Adrenal gland (tissue), 12 donors: ENCODE data around the gene ITPR1. TPM values are rescaled to one million over a fixed set of nuclear protein-coding genes. Genes with fewer than 3 reads are reported as not detected.

Experiments used
- DNase-seq, 7 donors: peaks; one replicate each; pipeline ENCODE4 v3.0.0-alpha.2; 2019 to 2020
- H3K27ac ChIP-seq, 5 donors: fragments of 200-600 bp; sonication (generic) in 4 of 5; 1 replicate in 3 of 5; 2 replicates in 2 of 5; pipeline versions ENCODE4 v1.5.1 to v1.8.0; 2016 to 2020; ENCODE audit warnings: mild to moderate bottlenecking in 1 of 5
- H3K27me3 ChIP-seq: fragments of 200-600 bp; 2 replicates; pipeline ENCODE4 v1.8.0; 2021
- H3K36me3 ChIP-seq, 2 donors: fragments of 200-600 bp; replicated peaks in 1 of 2; 1 replicate in 1 of 2; 2 replicates in 1 of 2; pipeline versions ENCODE4 v1.5.1 to v1.8.0; 2018 to 2022
- H3K4me1 ChIP-seq, 2 donors: fragments of 200-600 bp; replicated peaks in 1 of 2; 1 replicate in 1 of 2; 2 replicates in 1 of 2; pipeline versions ENCODE4 v1.5.1 to v1.8.0; 2018 to 2021
- H3K4me3 ChIP-seq, 4 donors: fragments of 200-600 bp; sonication (generic) in 3 of 4; one replicate each; pipeline ENCODE4 v1.5.1; 2016 to 2018
- H3K9me3 ChIP-seq, 3 donors: fragments of 200-600 bp; sonication (generic) in 1 of 3; replicated peaks in 1 of 3; 1 replicate in 2 of 3; 2 replicates in 1 of 3; pipeline versions ENCODE4 v1.5.1 to v1.8.0; 2016 to 2021
- POLR2A ChIP-seq, 2 donors: fragments of 450-650 bp; IDR thresholded peaks; one replicate each; pipeline ENCODE4 v1.6.1; 2017; ENCODE audit warnings: antibody characterized with exemption in 2 of 2, mild to moderate bottlenecking in 2 of 2, moderate library complexity in 1 of 2
- WGBS, 4 donors: extraction: QIAGEN DNeasy Blood & Tissue Kit in 2 of 4; methylation state at CpG; one replicate each; pipeline versions ENCODE4 v1.1.5 to v1.1.7; 2013 to 2017; 5-methylcytosine and 5-hydroxymethylcytosine counted together
- intact Hi-C, 2 donors: fragments of 100-400 bp; cut with DNase I; formaldehyde crosslinking; loops; one replicate each; pipeline versions ENCODE4 v1.14.1 to v1.15.0; 2022 to 2023
- polyA plus RNA-seq, 3 donors: library from polyadenylated mRNA; stranded (reverse); fragments of 200-250 nt in 2 of 3; fragments of 350-450 nt in 1 of 3; fragmentation: Illumina TruSeq in 1 of 3; extraction: RNeasy Lipid Tissue Mini Kit (QIAGEN cat#74804) in 1 of 3; gene quantifications; one replicate each; pipeline ENCODE4 v1.2.3, GENCODE V29; 2013 to 2014
- total RNA-seq, 9 donors: library from RNA; depleted of rRNA in 4 of 9; stranded (reverse); fragments of >200 nt in 4 of 9; fragments of 120-200 nt in 1 of 9; fragmentation: NEBNext Ultra II Directional in 1 of 9; extraction: Animal tissue kit (Norgen Biotek cat#: 25700) in 1 of 9; gene quantifications; one replicate each; pipeline versions ENCODE4 v1.1.0 to v1.2.4, GENCODE V29; 2013 to 2023
- TF ChIP-seq, protein P1 (sequence below), 6 experiments: fragments of 450-650 bp in 4 of 6; fragments of 200-600 bp in 2 of 6; sonication (generic) in 1 of 6; IDR thresholded peaks; 1 replicate in 5 of 6; 2 replicates in 1 of 6; pipeline versions ENCODE4 v1.5.1 to v1.8.0; 2016 to 2021; ENCODE audit warnings: antibody characterized with exemption in 6 of 6, mild to moderate bottlenecking in 2 of 6, moderate library complexity in 1 of 6
- donor health status: healthy with polysubstance abuse.
- donor health status: Bipolar disorder and iron deficiency.
- donor health status: DM: yes; HTN: yes; CAD: no.
- donor health status: DM: no; HTN: no; CAD: no.
- donor health status: DM: no; HTN: no; CAD: no.
- donor health status: DM: yes; HTN: yes; CAD: no.

Gene ITPR1
- total and polyA plus RNA-seq, 12 donors: 21.6 to 198 (median 76.6) TPM

- no peak for TF ChIP-seq POLR2A (IDR thresholded peaks at IDR 0.05)
- TF ChIP-seq, protein P1, sequence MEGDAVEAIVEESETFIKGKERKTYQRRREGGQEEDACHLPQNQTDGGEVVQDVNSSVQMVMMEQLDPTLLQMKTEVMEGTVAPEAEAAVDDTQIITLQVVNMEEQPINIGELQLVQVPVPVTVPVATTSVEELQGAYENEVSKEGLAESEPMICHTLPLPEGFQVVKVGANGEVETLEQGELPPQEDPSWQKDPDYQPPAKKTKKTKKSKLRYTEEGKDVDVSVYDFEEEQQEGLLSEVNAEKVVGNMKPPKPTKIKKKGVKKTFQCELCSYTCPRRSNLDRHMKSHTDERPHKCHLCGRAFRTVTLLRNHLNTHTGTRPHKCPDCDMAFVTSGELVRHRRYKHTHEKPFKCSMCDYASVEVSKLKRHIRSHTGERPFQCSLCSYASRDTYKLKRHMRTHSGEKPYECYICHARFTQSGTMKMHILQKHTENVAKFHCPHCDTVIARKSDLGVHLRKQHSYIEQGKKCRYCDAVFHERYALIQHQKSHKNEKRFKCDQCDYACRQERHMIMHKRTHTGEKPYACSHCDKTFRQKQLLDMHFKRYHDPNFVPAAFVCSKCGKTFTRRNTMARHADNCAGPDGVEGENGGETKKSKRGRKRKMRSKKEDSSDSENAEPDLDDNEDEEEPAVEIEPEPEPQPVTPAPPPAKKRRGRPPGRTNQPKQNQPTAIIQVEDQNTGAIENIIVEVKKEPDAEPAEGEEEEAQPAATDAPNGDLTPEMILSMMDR (IDR thresholded peaks at IDR 0.05): no peak
- DNase-seq: peak in 1 of 7 donors; percentile 8
- 56 to 77% (median 70%) methylated on average over 5 of the region's 5 CpGs for WGBS, 4 donors
- H3K9me3 ChIP-seq: no peaks in the 10 kb centered on the region
- H3K4me1 ChIP-seq: peaks cover 0 to 18% of the 10 kb centered on the region in 2 donors
- no peaks in the 10 kb centered on the region for H3K36me3 ChIP-seq
- H3K4me3 ChIP-seq: no peak overlapping the region
- H3K27me3 ChIP-seq: no peaks in the 10 kb centered on the region
- no peak overlapping the region for H3K27ac ChIP-seq
- intact Hi-C loops: no loop called here
Measured at GRCh38 chr3:4614070-4614469, 120.9 kb downstream of the ITPR1 start.

- no peak for TF ChIP-seq POLR2A (IDR thresholded peaks at IDR 0.05)
- TF ChIP-seq, protein P1 (IDR thresholded peaks at IDR 0.05): no peak
- H3K36me3 ChIP-seq: no peaks in the 10 kb centered on the region
- intact Hi-C loops: no loop called here
- no peak for DNase-seq
- peaks cover 0 to 18% of the 10 kb centered on the region in 2 donors for H3K4me1 ChIP-seq
- no peaks in the 10 kb centered on the region for H3K9me3 ChIP-seq
- H3K27me3 ChIP-seq: no peaks in the 10 kb centered on the region
- H3K27ac ChIP-seq: no peak overlapping the region
- no peak overlapping the region for H3K4me3 ChIP-seq
- 90 to 100% (median 94%) methylated on average over 3 of the region's 3 CpGs for WGBS, 4 donors
Measured at GRCh38 chr3:4614927-4615326, 121.8 kb downstream of the ITPR1 start.

DNA sequence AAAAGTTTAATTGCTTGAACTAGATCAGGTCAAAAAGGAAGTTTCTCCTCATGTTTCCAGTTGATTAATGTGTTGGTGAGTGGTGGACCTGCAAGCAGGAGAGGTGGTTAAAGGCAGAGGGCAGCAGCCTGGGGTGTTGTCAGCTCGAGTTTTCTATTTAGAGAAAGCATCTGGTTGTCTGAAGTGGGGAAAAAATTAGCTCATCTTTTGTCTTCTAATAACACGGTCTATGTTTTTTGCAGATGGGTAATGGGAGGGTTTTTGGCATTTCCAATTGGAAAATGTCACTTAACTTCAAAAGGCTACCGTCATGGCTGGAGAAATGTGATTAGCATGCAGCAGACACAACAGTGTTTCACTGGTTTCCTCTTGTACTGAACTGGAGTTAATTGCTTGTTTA, 122.6 kb downstream of the ITPR1 start:
- H3K27me3 ChIP-seq: no peaks in the 10 kb centered on the region
- H3K9me3 ChIP-seq: no peaks in the 10 kb centered on the region
- H3K4me1 ChIP-seq: peaks cover 0 to 18% of the 10 kb centered on the region in 2 donors
- 41 to 60% (median 54%) methylated on average over 3 of the region's 3 CpGs for WGBS, 4 donors
- peak overlapping the region in 1 of 5 donors; percentile 35 for H3K27ac ChIP-seq
- no peaks in the 10 kb centered on the region for H3K36me3 ChIP-seq
- H3K4me3 ChIP-seq: no peak overlapping the region
- intact Hi-C loops: no loop called here
- TF ChIP-seq POLR2A (IDR thresholded peaks at IDR 0.05): no peak
- TF ChIP-seq, protein P1 (IDR thresholded peaks at IDR 0.05): no peak
- peak in 1 of 7 donors; percentile 25 for DNase-seq

- no peak overlapping the region for H3K27ac ChIP-seq
- H3K27me3 ChIP-seq: no peaks in the 10 kb centered on the region
- H3K9me3 ChIP-seq: no peaks in the 10 kb centered on the region
- DNase-seq: no peak
- intact Hi-C loops: no loop called here
- peaks cover 0 to 3% of the 10 kb centered on the region in 2 donors for H3K4me1 ChIP-seq
- WGBS, 4 donors: 78 to 90% (median 83%) methylated on average over 4 of the region's 4 CpGs
- no peak overlapping the region for H3K4me3 ChIP-seq
- H3K36me3 ChIP-seq: no peaks in the 10 kb centered on the region
- TF ChIP-seq, protein P1 (IDR thresholded peaks at IDR 0.05): no peak
- no peak for TF ChIP-seq POLR2A (IDR thresholded peaks at IDR 0.05)
Measured at GRCh38 chr3:4623421-4623999, 130.4 kb downstream of the ITPR1 start.
